GM23338 (cell line): ENCODE measurements around the gene ADRB2. TPM values are rescaled to one million over a fixed set of nuclear protein-coding genes. Genes with fewer than 3 reads are reported as not detected.

Experiments used
- ATAC-seq: fragments of 200-7000 bp; cut with Tn5 transposase; 3 replicates; pipeline ENCODE4 v1.9.1; 2020
- DNase-seq: peaks from one replicate; pipeline ENCODE4 v3.0.0-alpha.2; 2015; ENCODE audit warnings: low spot score
- H2AFZ ChIP-seq: fragments of 200-600 bp; sonication (generic); 2 replicates; pipeline ENCODE4 v1.8.0; 2016; ENCODE audit warnings: antibody characterized with exemption, mild to moderate bottlenecking, moderate library complexity
- H3F3A ChIP-seq: fragments of 200-600 bp; sonication (generic); replicated peaks from 2 replicates; pipeline ENCODE4 v1.8.0; 2017; ENCODE audit warnings: antibody characterized with exemption, mixed run types, low read depth
- H3K27ac ChIP-seq: fragments of 200-600 bp; sonication (generic); 2 replicates; pipeline ENCODE4 v1.6.1; 2016; ENCODE audit warnings: low read depth
- H3K27me3 ChIP-seq: fragments of 200-600 bp; sonication (generic); 2 replicates; pipeline ENCODE4 v1.8.0; 2016; ENCODE audit warnings: mild to moderate bottlenecking, mixed run types, moderate library complexity; ENCODE audit not compliant: insufficient read depth
- H3K36me3 ChIP-seq: fragments of 200-600 bp; sonication (generic); 2 replicates; pipeline ENCODE4 v1.8.0; 2016; ENCODE audit warnings: mild to moderate bottlenecking; ENCODE audit not compliant: insufficient read depth
- H3K4me1 ChIP-seq: fragments of 200-600 bp; sonication (generic); 2 replicates; pipeline ENCODE4 v1.8.0; 2016; ENCODE audit warnings: mild to moderate bottlenecking, moderate library complexity; ENCODE audit not compliant: insufficient read depth
- H3K4me2 ChIP-seq: fragments of 200-600 bp; sonication (generic); 2 replicates; pipeline ENCODE4 v1.7.1; 2017; ENCODE audit warnings: mixed run types
- H3K4me3 ChIP-seq: fragments of 200-600 bp; sonication (generic); 2 replicates; pipeline ENCODE4 v1.6.1; 2016; ENCODE audit warnings: mixed run types
- H3K79me2 ChIP-seq: fragments of 200-600 bp; sonication (generic); replicated peaks from 2 replicates; pipeline ENCODE4 v1.8.0; 2017; ENCODE audit warnings: mild to moderate bottlenecking; ENCODE audit not compliant: insufficient read depth
- H3K9me2 ChIP-seq: fragments of 200-600 bp; sonication (generic); 2 replicates; pipeline ENCODE4 v1.8.0; 2017; ENCODE audit not compliant: insufficient read depth
- H4K20me1 ChIP-seq: fragments of 200-600 bp; sonication (generic); replicated peaks from 2 replicates; pipeline ENCODE4 v1.8.0; 2017; ENCODE audit warnings: mild to moderate bottlenecking; ENCODE audit not compliant: insufficient read depth
- H3K27ac Mint-ChIP-seq: 2 replicates; pipeline ENCODE4 v1.8.0; 2020; ENCODE audit warnings: inconsistent platforms, mild to moderate bottlenecking, moderate library complexity, mixed read lengths
- H3K27me3 Mint-ChIP-seq: 3 replicates; pipeline ENCODE4 v1.8.0; 2022; ENCODE audit warnings: low read depth, mild to moderate bottlenecking, moderate library complexity, mixed read lengths, inconsistent platforms; ENCODE audit not compliant: insufficient read depth, poor library complexity
- H3K36me3 Mint-ChIP-seq: 3 replicates; pipeline ENCODE4 v1.8.0; 2021; ENCODE audit warnings: low read depth, mild to moderate bottlenecking, inconsistent platforms, moderate library complexity, mixed read lengths
- H3K4me1 Mint-ChIP-seq: 3 replicates; pipeline ENCODE4 v1.8.0; 2020; ENCODE audit warnings: mild to moderate bottlenecking, inconsistent platforms, mixed read lengths
- H3K4me3 Mint-ChIP-seq: 3 replicates; pipeline ENCODE4 v1.8.0; 2021; ENCODE audit warnings: moderate library complexity, mild to moderate bottlenecking, inconsistent platforms, mixed read lengths
- H3K9me3 Mint-ChIP-seq: 3 replicates; pipeline ENCODE4 v1.8.0; 2020; ENCODE audit warnings: moderate library complexity, mild to moderate bottlenecking, inconsistent platforms, mixed read lengths
- CTCF ChIP-seq, 2 experiments: fragments of 200-600 bp in 1 of 2; sonication (generic) in 1 of 2; conservative IDR thresholded peaks; 2 replicates each; pipeline versions ENCODE4 v1.5.1 to v1.6.1; 2016 to 2017; ENCODE audit warnings: antibody characterized with exemption in 2 of 2, low read depth in 2 of 2, mild to moderate bottlenecking in 2 of 2, moderate library complexity in 1 of 2
- ETS1 ChIP-seq: IDR thresholded peaks from 2 replicates; pipeline ENCODE4 v1.6.1; 2016; ENCODE audit warnings: antibody characterized with exemption
- EZH2 ChIP-seq: fragments of 200-600 bp; sonication (generic); IDR thresholded peaks from one replicate; pipeline ENCODE4 v1.8.0; 2017; ENCODE audit warnings: antibody characterized with exemption, mild to moderate bottlenecking, low read depth; ENCODE audit not compliant: unreplicated experiment
- EZH2phosphoT487 ChIP-seq: fragments of 200-600 bp; sonication (generic); IDR thresholded peaks from one replicate; pipeline ENCODE4 v1.8.1; 2018; ENCODE audit warnings: antibody characterized with exemption; ENCODE audit not compliant: unreplicated experiment
- JUNB ChIP-seq: IDR thresholded peaks from one replicate; pipeline ENCODE4 v1.6.1; 2016; ENCODE audit warnings: antibody characterized with exemption; ENCODE audit not compliant: unreplicated experiment
- NANOG ChIP-seq: IDR thresholded peaks from 2 replicates; pipeline ENCODE4 v1.6.1; 2016; ENCODE audit warnings: antibody characterized with exemption, borderline replicate concordance
- POLR2AphosphoS5 ChIP-seq: IDR thresholded peaks from 2 replicates; pipeline ENCODE4 v1.6.1; 2016; ENCODE audit warnings: antibody characterized with exemption, low read depth
- REST ChIP-seq: IDR thresholded peaks from one replicate; pipeline ENCODE4 v1.6.1; 2018; ENCODE audit warnings: antibody characterized with exemption; ENCODE audit not compliant: unreplicated experiment
- STAT1 ChIP-seq: IDR thresholded peaks from one replicate; pipeline ENCODE4 v1.6.1; 2016; ENCODE audit warnings: antibody characterized with exemption; ENCODE audit not compliant: unreplicated experiment
- polyA plus RNA-seq: library from polyadenylated mRNA; unstranded; fragments of >200 nt; fragmentation: Nextera tagmentation; extraction: Ambion mirVana; gene quantifications from 2 replicates; pipeline ENCODE4 v1.2.1, GENCODE V29; 2016
- total RNA-seq: library from RNA; depleted of rRNA; stranded (reverse); fragments of >200 nt; shearing (Covaris generic); gene quantifications from 2 replicates; pipeline ENCODE4 v1.2.3, GENCODE V29; 2014

ADRB2 gene
- total and polyA plus RNA-seq, 2 experiments from 2014 or later, result 0.44 to 1.3 TPM

- TF ChIP-seq ETS1 (no peak), EZH2phosphoT487 (no peak), REST (no peak)
Observed at GRCh38 chr5:148846930-148847329, 20.5 kb downstream of the ADRB2 start (continued).

- Histone ChIP-seq H3K27me3 (no peaks in the 10 kb centered on the region), H3K79me2 (no peaks in the 10 kb centered on the region), H3K4me1 (no peaks in the 10 kb centered on the region), H3F3A (no peaks in the 10 kb centered on the region), H3K4me2 (no peak overlapping the region), H3K9me2 (no peaks in the 10 kb centered on the region), H3K27ac (no peak overlapping the region), H4K20me1 (no peaks in the 10 kb centered on the region), H2AFZ (no peak overlapping the region), H3K36me3 (no peaks in the 10 kb centered on the region), H3K4me3 (no peak overlapping the region)
- Mint-ChIP-seq H3K9me3 (no peaks in the 10 kb centered on the region), H3K4me3 (no peak overlapping the region), H3K36me3 (no peaks in the 10 kb centered on the region), H3K27ac (no peak overlapping the region), H3K27me3 (peaks cover 4% of the 10 kb centered on the region), H3K4me1 (no peaks in the 10 kb centered on the region)
- no peak for ATAC-seq
- DNase-seq, result no peak
- TF ChIP-seq STAT1 (no peak), CTCF (conservative IDR thresholded peaks at IDR 0.05; ENCODE audit: low read depth in 2 of 2) (no peak), POLR2AphosphoS5 (no peak), NANOG (no peak), REST (no peak), EZH2phosphoT487 (no peak), JUNB (no peak), ETS1 (no peak), EZH2 (no peak)
Observed at GRCh38 chr5:148847456-148847855, 21.0 kb downstream of the ADRB2 start.
